Kidney (tissue), 14 donors: ENCODE data around the gene MUC20. TPM values are rescaled to one million over a fixed set of nuclear protein-coding genes. Genes with fewer than 3 reads are reported as not detected.
A peak's percentile ranks its signal among the peaks of the same experiment; 100 is the strongest.

Source experiments
- DNase-seq, 5 donors: peaks; one replicate each; pipeline ENCODE4 v3.0.0-alpha.2; 2013 to 2020
- FAIRE-seq: peaks from 2 replicates; lab custom pipeline; 2012; peaks lifted over from hg19 to GRCh38; lab: Jason Lieb, UNC
- H3K27ac ChIP-seq, 2 donors: one replicate each; pipeline ENCODE4 v1.7.0; 2013; ENCODE audit warnings: low read depth in 2 of 2, low read length in 2 of 2, inconsistent platforms in 1 of 2
- H3K27me3 ChIP-seq: one replicate; pipeline ENCODE4 v1.7.1; 2013; ENCODE audit warnings: low read length, inconsistent platforms; ENCODE audit not compliant: control insufficient read depth, insufficient read depth
- H3K36me3 ChIP-seq, 3 donors: one replicate each; pipeline versions ENCODE4 v1.7.0 to v1.7.1; 2013; ENCODE audit warnings: low read length in 3 of 3, control low read depth in 1 of 3, inconsistent platforms in 1 of 3; ENCODE audit not compliant: insufficient read depth in 3 of 3, control insufficient read depth in 2 of 3
- H3K4me1 ChIP-seq, 3 donors: one replicate each; pipeline versions ENCODE4 v1.7.0 to v1.7.1; 2013; ENCODE audit warnings: low read length in 3 of 3, inconsistent platforms in 1 of 3, low read depth in 1 of 3; ENCODE audit not compliant: control insufficient read depth in 2 of 3, insufficient read depth in 2 of 3
- H3K4me3 ChIP-seq, 3 donors: one replicate each; pipeline versions ENCODE4 v1.7.0 to v1.8.1; 2013; ENCODE audit warnings: low read length in 3 of 3, control low read depth in 1 of 3, inconsistent platforms in 1 of 3
- H3K9ac ChIP-seq, 3 donors: one replicate each; pipeline versions ENCODE4 v1.7.0 to v1.7.1; 2013; ENCODE audit warnings: low read length in 3 of 3, control low read depth in 1 of 3, inconsistent platforms in 1 of 3
- H3K9me3 ChIP-seq, 3 donors: one replicate each; pipeline versions ENCODE4 v1.7.0 to v1.7.1; 2013; ENCODE audit warnings: low read length in 3 of 3, control low read depth in 1 of 3, inconsistent platforms in 1 of 3; ENCODE audit not compliant: control insufficient read depth in 2 of 3, insufficient read depth in 1 of 3
- intact Hi-C: fragments of 100-400 bp; cut with DNase I; formaldehyde crosslinking; loops from one replicate; pipeline ENCODE4 v1.11.1; 2022
- polyA plus RNA-seq: library from polyadenylated mRNA; stranded (reverse); fragments of 350-450 nt; fragmentation: Illumina TruSeq; extraction: RNeasy Lipid Tissue Mini Kit (QIAGEN cat#74804); gene quantifications from one replicate; pipeline ENCODE4 v1.2.3, GENCODE V29; 2014; ENCODE audit warnings: low read depth, low replicate concordance; ENCODE audit not compliant: insufficient read depth
- total RNA-seq: library from RNA; stranded (reverse); fragmentation: NEBNext Ultra II Directional; extraction: Animal tissue kit (Norgen Biotek cat#: 25700); gene quantifications from one replicate; pipeline ENCODE4 v1.2.1, GENCODE V29; 2021
- TF ChIP-seq, protein P1 (sequence below): IDR thresholded peaks from 3 replicates; pipeline ENCODE4 v1.5.1; 2012; ENCODE audit warnings: mild to moderate bottlenecking, moderate library complexity, borderline replicate concordance; ENCODE audit not compliant: insufficient read depth; ENCODE audit errors: extremely low read depth
- donor health status: control.
- donor health status: control.
- donor health status: control.
- donor health status: control.
- donor health status: control.
- donor health status: DM: yes; HTN: yes; CAD: no.
- donor health status: Normal renal cell carcinoma (clear cell type).

The MUC20 gene
- total and polyA plus RNA-seq, 2 donors from 2014 or later = 42.6 to 53.3 TPM

DNA sequence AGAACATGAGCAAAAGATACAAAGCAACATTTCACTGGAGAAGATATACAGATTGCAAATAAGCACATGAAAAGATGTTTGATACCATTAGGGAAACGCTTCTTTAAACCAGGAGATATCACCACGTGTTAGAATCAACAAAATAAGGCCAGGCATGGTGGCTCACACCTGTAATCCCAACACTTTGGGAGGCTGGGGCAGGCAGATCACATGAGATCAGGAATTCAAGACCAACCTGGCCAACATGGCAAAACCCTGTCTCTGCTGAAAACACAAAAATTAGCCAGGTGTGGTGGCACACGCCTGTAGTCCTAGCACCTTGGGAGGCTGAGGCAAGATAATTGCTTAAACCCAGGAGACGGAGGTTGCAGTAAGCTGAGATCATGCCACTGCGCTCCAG lies 20.5 kb upstream of the MUC20 start:
- FAIRE-seq (no peak), DNase-seq (peak in 1 of 5 donors; percentile 8)
- H3K36me3 ChIP-seq = peaks cover 0 to 17% (median 2%) of the 10 kb centered on the region in 3 donors
- no peaks in the 10 kb centered on the region for H3K4me1 ChIP-seq
- no peaks in the 10 kb centered on the region for H3K9me3 ChIP-seq
- no peaks in the 10 kb centered on the region for H3K27me3 ChIP-seq
- no peak overlapping the region for H3K27ac ChIP-seq
- no peak overlapping the region for H3K9ac ChIP-seq
- TF ChIP-seq, protein P1, sequence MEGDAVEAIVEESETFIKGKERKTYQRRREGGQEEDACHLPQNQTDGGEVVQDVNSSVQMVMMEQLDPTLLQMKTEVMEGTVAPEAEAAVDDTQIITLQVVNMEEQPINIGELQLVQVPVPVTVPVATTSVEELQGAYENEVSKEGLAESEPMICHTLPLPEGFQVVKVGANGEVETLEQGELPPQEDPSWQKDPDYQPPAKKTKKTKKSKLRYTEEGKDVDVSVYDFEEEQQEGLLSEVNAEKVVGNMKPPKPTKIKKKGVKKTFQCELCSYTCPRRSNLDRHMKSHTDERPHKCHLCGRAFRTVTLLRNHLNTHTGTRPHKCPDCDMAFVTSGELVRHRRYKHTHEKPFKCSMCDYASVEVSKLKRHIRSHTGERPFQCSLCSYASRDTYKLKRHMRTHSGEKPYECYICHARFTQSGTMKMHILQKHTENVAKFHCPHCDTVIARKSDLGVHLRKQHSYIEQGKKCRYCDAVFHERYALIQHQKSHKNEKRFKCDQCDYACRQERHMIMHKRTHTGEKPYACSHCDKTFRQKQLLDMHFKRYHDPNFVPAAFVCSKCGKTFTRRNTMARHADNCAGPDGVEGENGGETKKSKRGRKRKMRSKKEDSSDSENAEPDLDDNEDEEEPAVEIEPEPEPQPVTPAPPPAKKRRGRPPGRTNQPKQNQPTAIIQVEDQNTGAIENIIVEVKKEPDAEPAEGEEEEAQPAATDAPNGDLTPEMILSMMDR = no peak
- intact Hi-C loops = no loop called here
- no peak overlapping the region for H3K4me3 ChIP-seq

DNA sequence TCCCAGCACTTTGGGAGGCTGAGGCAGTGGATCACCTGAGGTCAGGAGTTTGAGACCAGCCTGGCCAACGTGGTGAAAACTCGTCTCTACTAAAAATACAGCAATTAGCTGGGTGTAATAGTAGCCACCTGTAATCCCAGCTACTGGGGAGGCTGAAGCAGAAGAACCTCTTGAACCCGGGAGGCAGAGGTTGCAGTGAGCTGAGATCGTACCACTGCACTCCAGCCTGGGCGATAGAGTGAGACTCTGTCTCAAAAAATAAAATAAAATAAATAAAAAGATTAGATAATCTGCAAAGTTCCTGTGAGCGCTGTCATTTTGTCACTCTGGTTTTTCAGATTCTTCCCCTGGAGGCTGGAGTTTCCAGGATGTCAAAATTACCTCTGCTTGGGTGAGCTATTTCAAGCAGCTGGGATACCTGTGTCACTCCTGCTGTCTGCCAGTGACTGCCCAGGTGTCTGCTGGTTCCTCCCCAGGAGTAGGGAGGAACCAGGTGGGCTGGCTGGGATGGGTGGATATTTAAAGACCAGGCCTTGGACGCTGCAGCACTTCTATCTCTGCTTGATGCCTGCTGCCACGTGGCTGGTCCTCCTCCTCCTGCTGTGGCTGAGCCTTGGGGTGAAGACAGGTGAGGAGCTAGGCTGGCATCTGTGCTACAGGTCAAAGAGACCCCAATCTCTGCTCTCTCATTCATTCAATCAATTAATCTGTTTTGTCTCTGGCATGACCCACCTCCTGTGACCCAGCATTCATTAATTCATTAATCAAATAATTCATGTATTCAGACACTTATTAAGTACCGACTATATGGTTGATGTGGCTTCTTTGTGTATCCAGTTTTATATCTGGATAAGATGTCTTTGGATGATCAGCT lies 19.5 kb upstream of the MUC20 start:
- no peak overlapping the region for H3K27ac ChIP-seq
- no peak overlapping the region for H3K4me3 ChIP-seq
- H3K4me1 ChIP-seq = no peaks in the 10 kb centered on the region
- peaks cover 0 to 21% (median 2%) of the 10 kb centered on the region in 3 donors for H3K36me3 ChIP-seq
- FAIRE-seq (no peak), DNase-seq (no peak)
- H3K9ac ChIP-seq = no peak overlapping the region
- H3K27me3 ChIP-seq = no peaks in the 10 kb centered on the region
- intact Hi-C loops = no loop called here
- no peaks in the 10 kb centered on the region for H3K9me3 ChIP-seq
- TF ChIP-seq, protein P1 = no peak

GRCh38 chr3:195703776-195704175 lies 17.0 kb upstream of the MUC20 start:
- FAIRE-seq = no peak
- intact Hi-C loops = no loop called here

More at GRCh38 chr3:195703776-195704175, 17.0 kb upstream of the MUC20 start:
- no peak overlapping the region for H3K27ac ChIP-seq
- H3K27me3 ChIP-seq = no peaks in the 10 kb centered on the region
- no peaks in the 10 kb centered on the region for H3K4me1 ChIP-seq
- peaks cover 0 to 23% (median 8%) of the 10 kb centered on the region in 3 donors for H3K36me3 ChIP-seq
- TF ChIP-seq, protein P1 = no peak
- H3K4me3 ChIP-seq = no peak overlapping the region
- H3K9me3 ChIP-seq = no peaks in the 10 kb centered on the region
- peak in 2 of 5 donors; percentile 46 to 63 for DNase-seq
- H3K9ac ChIP-seq = no peak overlapping the region
